SH-SY5Y (cell line): ENCODE measurements around the gene NR2F1-AS1.

Experiments used
- GATA2 ChIP-seq: IDR thresholded peaks from 2 replicates; pipeline ENCODE4 v1.6.1; 2011; ENCODE audit warnings: mild to moderate bottlenecking, low read depth, low read length
- GATA3 ChIP-seq: IDR thresholded peaks from 2 replicates; pipeline ENCODE4 v1.6.1; 2011; ENCODE audit warnings: low read depth, mild to moderate bottlenecking, low read length, moderate library complexity

DNA sequence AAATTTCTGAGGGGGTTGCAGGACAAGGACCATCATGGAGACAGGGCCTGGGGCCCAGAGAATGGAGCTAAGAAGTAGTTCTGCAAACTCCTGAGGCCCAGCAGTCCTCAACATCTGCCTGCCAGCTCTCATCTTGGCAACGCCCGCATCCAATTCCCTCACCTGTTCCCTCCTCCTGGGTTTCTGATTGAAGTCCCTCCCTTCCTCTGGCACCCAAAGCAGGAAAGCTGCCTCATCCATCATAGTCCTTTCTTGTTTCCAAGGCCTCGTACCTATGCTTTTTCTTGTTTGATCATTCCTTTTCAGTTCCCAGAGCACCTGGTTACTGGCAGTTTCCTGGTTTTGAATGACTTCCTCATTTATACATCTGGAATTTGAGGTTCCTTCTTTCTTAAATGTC, 181.3 kb downstream of the NR2F1-AS1 start:
- no peak for TF ChIP-seq GATA2
- no peak for TF ChIP-seq GATA3
